Head of caudate nucleus (tissue), 42 donors: Measurements from ENCODE around the gene IL22.

Experiments
- DNase-seq, 42 donors: peaks; one replicate each; pipeline versions ENCODE4 v3.0.0 to v3.0.0-alpha.2; 2020 to 2021; ENCODE audit warnings: mixed read lengths in 7 of 42
- intact Hi-C: fragments of 100-400 bp; cut with DNase I; formaldehyde crosslinking; loops from one replicate; pipeline ENCODE4 v1.15.0; 2022

The IL22 gene

DNA sequence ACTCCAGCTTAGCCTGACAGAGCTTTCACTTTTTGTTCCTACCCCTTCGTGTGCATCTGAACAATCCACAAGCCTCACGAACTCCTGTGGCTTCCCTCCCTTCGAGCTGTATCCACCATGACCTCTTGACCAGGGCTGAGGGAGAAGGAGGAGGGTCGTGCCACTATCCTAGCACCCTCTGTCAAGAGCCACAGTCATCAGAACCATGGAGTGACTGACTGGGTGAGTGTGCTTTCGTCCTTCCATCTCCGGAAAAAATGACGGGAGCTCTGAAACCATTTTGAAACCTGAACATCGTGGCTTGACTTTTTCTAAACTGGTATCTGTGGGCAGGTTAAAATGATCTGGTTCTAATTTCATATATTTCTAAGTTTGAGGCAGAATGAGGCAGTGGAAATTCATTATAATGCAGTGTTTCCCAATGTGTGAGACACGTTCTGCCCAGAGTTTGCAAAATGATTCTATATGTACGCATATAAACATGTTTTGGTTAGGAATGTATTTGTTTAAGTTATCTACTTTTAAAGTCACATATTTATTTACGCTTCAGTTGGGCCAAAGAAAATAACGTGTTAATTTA, 54.8 kb downstream of the IL22 start:
- intact Hi-C loops, result no loop called here
- no peak for DNase-seq
